Measurements from ENCODE around the gene LSM14B.

- TF ChIP-seq CTCF (conservative IDR thresholded peaks at IDR 0.05) (no peak), EZH2 (IDR thresholded peaks at IDR 0.05; ENCODE audit: low read depth) (no peak)
Measured at GRCh38 chr20:62142252-62143080, 20.2 kb downstream of the LSM14B start.
